Measurements from ENCODE around the gene UNC13D. TPM values are rescaled to one million over a fixed set of nuclear protein-coding genes. Genes with fewer than 3 reads are reported as not detected.

Gene UNC13D
- total RNA-seq, 1 donor from 2014 or later: 2.7 TPM

DNA sequence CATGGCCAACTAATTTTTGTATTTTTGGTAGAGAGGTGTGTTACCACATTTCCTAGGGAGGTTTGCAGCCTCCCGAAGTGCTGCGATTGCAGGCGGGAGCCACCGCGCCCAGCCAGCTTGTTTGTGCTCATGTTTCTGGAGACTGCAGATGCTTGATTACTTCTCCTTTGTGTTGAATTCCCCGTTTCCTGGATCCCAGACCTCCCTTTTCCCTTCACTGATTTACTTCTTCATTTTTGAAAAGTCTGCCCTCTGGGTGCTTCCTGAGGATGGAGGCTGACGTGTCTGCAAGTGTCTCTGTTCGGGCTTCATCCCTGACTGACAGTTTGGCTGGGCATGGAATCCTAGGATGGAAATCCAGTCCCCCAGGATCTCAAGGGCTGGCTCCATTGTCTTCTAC, 41.2 kb upstream of the UNC13D start:
- no peaks in the 10 kb centered on the region for H3K4me1 ChIP-seq (ENCODE audit: insufficient read depth, low read length)
- no peak for TF ChIP-seq CTCF (IDR thresholded peaks at IDR 0.05; ENCODE audit: insufficient read depth, low read depth, low read length)
- no peak for TF ChIP-seq EZH2 (IDR thresholded peaks at IDR 0.05; ENCODE audit: insufficient read depth, low read length)
- H4K20me1 ChIP-seq (ENCODE audit: insufficient read depth, low read length): no peaks in the 10 kb centered on the region
- peaks cover 3% of the 10 kb centered on the region for H3K36me3 ChIP-seq (ENCODE audit: insufficient read depth, low read length)
- H3K27ac Mint-ChIP-seq (ENCODE audit: unreplicated experiment): no peak overlapping the region
- no peaks in the 10 kb centered on the region for H3K9me3 Mint-ChIP-seq (ENCODE audit: unreplicated experiment)
- no peak overlapping the region for H2AFZ ChIP-seq (ENCODE audit: low read depth, low read length)
- H3K27me3 Mint-ChIP-seq (ENCODE audit: low read depth, unreplicated experiment): peaks cover 17% of the 10 kb centered on the region
- no peak overlapping the region for H3K4me3 ChIP-seq (ENCODE audit: insufficient read depth, low read depth, low read length)
- no peaks in the 10 kb centered on the region for H3K79me2 ChIP-seq (ENCODE audit: insufficient read depth, low read length)
- H3K27me3 ChIP-seq (ENCODE audit: insufficient read depth, low read length): peaks cover 5% of the 10 kb centered on the region
- no peaks in the 10 kb centered on the region for H3K9me3 ChIP-seq (ENCODE audit: insufficient read depth, low read depth, low read length)
- H3K36me3 Mint-ChIP-seq (ENCODE audit: low read depth, unreplicated experiment): peaks cover 11% of the 10 kb centered on the region
- no peak overlapping the region for H3K4me3 Mint-ChIP-seq (ENCODE audit: unreplicated experiment)
- H3K27ac ChIP-seq (ENCODE audit: low read depth, low read length): no peak overlapping the region
- DNase-seq (ENCODE audit: low read depth) (no peak), FAIRE-seq (no peak)
- H3K9ac ChIP-seq (ENCODE audit: low read length): no peak overlapping the region
- H3K4me2 ChIP-seq (ENCODE audit: low read length): no peak overlapping the region
- H3K4me1 Mint-ChIP-seq (ENCODE audit: low read depth, unreplicated experiment): no peaks in the 10 kb centered on the region

- DNase-seq (ENCODE audit: low read depth) (no peak), FAIRE-seq (no peak)
- no peaks in the 10 kb centered on the region for H3K79me2 ChIP-seq (ENCODE audit: insufficient read depth, low read length)
- no peak overlapping the region for H3K27ac ChIP-seq (ENCODE audit: low read depth, low read length)
- no peak overlapping the region for H2AFZ ChIP-seq (ENCODE audit: low read depth, low read length)
- peaks cover 10% of the 10 kb centered on the region for H3K4me1 ChIP-seq (ENCODE audit: insufficient read depth, low read length)
- no peaks in the 10 kb centered on the region for H3K36me3 ChIP-seq (ENCODE audit: insufficient read depth, low read length)
- H3K4me3 ChIP-seq (ENCODE audit: insufficient read depth, low read depth, low read length): no peak overlapping the region
- peaks cover 1% of the 10 kb centered on the region for H4K20me1 ChIP-seq (ENCODE audit: insufficient read depth, low read length)
- Mint-ChIP-seq H3K9me3 (ENCODE audit: unreplicated experiment) (no peaks in the 10 kb centered on the region), H3K27me3 (ENCODE audit: low read depth, unreplicated experiment) (peaks cover 20% of the 10 kb centered on the region), H3K27ac (ENCODE audit: unreplicated experiment) (no peak overlapping the region), H3K4me1 (ENCODE audit: low read depth, unreplicated experiment) (peaks cover 4% of the 10 kb centered on the region), H3K4me3 (ENCODE audit: unreplicated experiment) (no peak overlapping the region), H3K36me3 (ENCODE audit: low read depth, unreplicated experiment) (peaks cover 7% of the 10 kb centered on the region)
- no peak overlapping the region for H3K4me2 ChIP-seq (ENCODE audit: low read length)
- TF ChIP-seq CTCF (IDR thresholded peaks at IDR 0.05; ENCODE audit: insufficient read depth, low read depth, low read length) (no peak), EZH2 (IDR thresholded peaks at IDR 0.05; ENCODE audit: insufficient read depth, low read length) (no peak)
- peaks cover 5% of the 10 kb centered on the region for H3K27me3 ChIP-seq (ENCODE audit: insufficient read depth, low read length)
- H3K9ac ChIP-seq (ENCODE audit: low read length): no peak overlapping the region
- H3K9me3 ChIP-seq (ENCODE audit: insufficient read depth, low read depth, low read length): no peaks in the 10 kb centered on the region
These were observed 37.7 kb upstream of the UNC13D start for GRCh38 chr17:75881678-75882454.

DNA sequence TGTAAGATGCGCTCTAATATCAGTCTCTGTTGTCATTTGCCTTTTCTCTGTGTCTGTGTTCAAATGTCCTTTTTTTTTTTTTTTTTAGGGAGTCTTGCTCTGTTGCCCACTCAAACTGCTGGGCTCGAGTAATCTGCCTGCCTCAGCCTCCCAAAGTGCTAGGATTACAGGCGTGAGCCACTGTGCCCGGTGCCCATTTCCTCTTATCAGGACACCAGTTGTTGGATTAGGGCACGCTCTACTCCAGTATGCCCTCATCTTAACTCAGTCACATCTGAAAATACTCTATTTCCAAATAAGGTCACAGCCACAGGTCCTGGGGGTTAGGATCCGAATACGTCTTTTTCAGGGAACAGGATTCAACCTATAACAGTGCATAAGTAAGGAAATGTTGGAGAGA, 36.1 kb upstream of the UNC13D start:
- peaks cover 25% of the 10 kb centered on the region for H3K4me1 ChIP-seq (ENCODE audit: insufficient read depth, low read length)
- H3K4me2 ChIP-seq (ENCODE audit: low read length): no peak overlapping the region
- peaks cover 2% of the 10 kb centered on the region for H3K36me3 Mint-ChIP-seq (ENCODE audit: low read depth, unreplicated experiment)
- no peak overlapping the region for H3K27ac Mint-ChIP-seq (ENCODE audit: unreplicated experiment)
- H3K9ac ChIP-seq (ENCODE audit: low read length): no peak overlapping the region
- no peaks in the 10 kb centered on the region for H3K9me3 ChIP-seq (ENCODE audit: insufficient read depth, low read depth, low read length)
- H3K4me1 Mint-ChIP-seq (ENCODE audit: low read depth, unreplicated experiment): peaks cover 8% of the 10 kb centered on the region
- FAIRE-seq (no peak), DNase-seq (ENCODE audit: low read depth) (no peak)
- no peak overlapping the region for H3K4me3 Mint-ChIP-seq (ENCODE audit: unreplicated experiment)
- H3K9me3 Mint-ChIP-seq (ENCODE audit: unreplicated experiment): no peaks in the 10 kb centered on the region
- H2AFZ ChIP-seq (ENCODE audit: low read depth, low read length): no peak overlapping the region
- no peak overlapping the region for H3K27ac ChIP-seq (ENCODE audit: low read depth, low read length)
- H3K27me3 Mint-ChIP-seq (ENCODE audit: low read depth, unreplicated experiment): peaks cover 19% of the 10 kb centered on the region
- H3K4me3 ChIP-seq (ENCODE audit: insufficient read depth, low read depth, low read length): no peak overlapping the region
- peaks cover 5% of the 10 kb centered on the region for H3K27me3 ChIP-seq (ENCODE audit: insufficient read depth, low read length)
- no peak for TF ChIP-seq EZH2 (IDR thresholded peaks at IDR 0.05; ENCODE audit: insufficient read depth, low read length)
- TF ChIP-seq CTCF (IDR thresholded peaks at IDR 0.05; ENCODE audit: insufficient read depth, low read depth, low read length): no peak
- peaks cover 4% of the 10 kb centered on the region for H4K20me1 ChIP-seq (ENCODE audit: insufficient read depth, low read length)
- no peaks in the 10 kb centered on the region for H3K79me2 ChIP-seq (ENCODE audit: insufficient read depth, low read length)
- H3K36me3 ChIP-seq (ENCODE audit: insufficient read depth, low read length): no peaks in the 10 kb centered on the region
